ENCODE results near the gene PEPD. TPM values are rescaled to one million over a fixed set of nuclear protein-coding genes. Genes with fewer than 3 reads are reported as not detected.

Gene PEPD
- total and polyA plus RNA-seq, 10 of the 15 experiments (the other 5 are each of a cell fraction or from before 2014, with no cell fraction given), result 1.4 to 52.0 (median 20.2) TPM

DNA sequence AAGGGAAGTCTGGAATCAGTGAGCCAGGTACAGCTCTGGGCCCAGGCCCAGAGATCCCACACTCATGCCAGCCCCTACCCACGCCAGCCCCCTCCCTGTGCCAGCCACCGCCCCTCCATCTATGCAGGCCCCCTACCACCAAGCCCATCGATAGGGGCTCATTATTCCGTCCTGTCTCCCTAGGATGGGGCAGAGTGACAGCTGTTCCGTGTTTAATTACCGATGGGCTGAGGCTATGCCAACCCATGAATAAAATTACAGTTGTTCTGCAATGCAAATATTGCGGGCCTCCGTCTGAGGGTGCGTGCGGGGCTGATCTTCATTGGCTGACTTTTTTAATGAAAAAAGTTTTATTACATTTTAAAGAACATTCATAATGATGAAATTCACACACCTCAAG is 35.6 kb upstream of the PEPD start:
- in situ Hi-C loops (cut with MboI) (no loop called here), intact Hi-C loops (cut with micrococcal nuclease; ENCODE audit: unreplicated experiment) (no loop called here)
- ChIA-PET SMC1A (ENCODE audit: uncharacterized antibody, unreplicated experiment) (no interaction called here), RAD21 (ENCODE audit: unreplicated experiment) (no interaction called here), CTCF (no interaction called here), POLR2A (no interaction called here)
- Histone ChIP-seq H3K79me2 (ENCODE audit: control insufficient read depth, insufficient read depth, low read length) (no peaks in the 10 kb centered on the region), H3K27me3 (replicated peaks in 1 of 2; ENCODE audit: control insufficient read depth in 2 of 2, insufficient read depth in 2 of 2, low read length in 1 of 2) (no peaks in the 10 kb centered on the region), H3K9me3 (replicated peaks; ENCODE audit: control insufficient read depth, insufficient read depth, low read length) (no peaks in the 10 kb centered on the region), H4K20me1 (ENCODE audit: control insufficient read depth, insufficient read depth) (no peaks in the 10 kb centered on the region), H3K36me3 (ENCODE audit: control insufficient read depth in 2 of 2, insufficient read depth in 2 of 2, low read length in 1 of 2) (no peaks in the 10 kb centered on the region), H3K4me2 (ENCODE audit: control insufficient read depth, insufficient read depth) (no peak overlapping the region), H3K4me1 (ENCODE audit: control insufficient read depth, insufficient read depth, low read length) (no peaks in the 10 kb centered on the region), H3K4me3 (no peak overlapping the region), H3K27ac (ENCODE audit: control insufficient read depth, insufficient read depth) (no peak overlapping the region), H3K9ac (ENCODE audit: control insufficient read depth, insufficient read depth, low read length) (no peak overlapping the region), H2AFZ (ENCODE audit: control insufficient read depth, low read depth, low read length) (no peak overlapping the region)
- no peak for TF ChIP-seq POLR2A (IDR thresholded peaks at IDR 0.05; ENCODE audit: low read depth, low read length)
- TF ChIP-seq, protein P1, sequence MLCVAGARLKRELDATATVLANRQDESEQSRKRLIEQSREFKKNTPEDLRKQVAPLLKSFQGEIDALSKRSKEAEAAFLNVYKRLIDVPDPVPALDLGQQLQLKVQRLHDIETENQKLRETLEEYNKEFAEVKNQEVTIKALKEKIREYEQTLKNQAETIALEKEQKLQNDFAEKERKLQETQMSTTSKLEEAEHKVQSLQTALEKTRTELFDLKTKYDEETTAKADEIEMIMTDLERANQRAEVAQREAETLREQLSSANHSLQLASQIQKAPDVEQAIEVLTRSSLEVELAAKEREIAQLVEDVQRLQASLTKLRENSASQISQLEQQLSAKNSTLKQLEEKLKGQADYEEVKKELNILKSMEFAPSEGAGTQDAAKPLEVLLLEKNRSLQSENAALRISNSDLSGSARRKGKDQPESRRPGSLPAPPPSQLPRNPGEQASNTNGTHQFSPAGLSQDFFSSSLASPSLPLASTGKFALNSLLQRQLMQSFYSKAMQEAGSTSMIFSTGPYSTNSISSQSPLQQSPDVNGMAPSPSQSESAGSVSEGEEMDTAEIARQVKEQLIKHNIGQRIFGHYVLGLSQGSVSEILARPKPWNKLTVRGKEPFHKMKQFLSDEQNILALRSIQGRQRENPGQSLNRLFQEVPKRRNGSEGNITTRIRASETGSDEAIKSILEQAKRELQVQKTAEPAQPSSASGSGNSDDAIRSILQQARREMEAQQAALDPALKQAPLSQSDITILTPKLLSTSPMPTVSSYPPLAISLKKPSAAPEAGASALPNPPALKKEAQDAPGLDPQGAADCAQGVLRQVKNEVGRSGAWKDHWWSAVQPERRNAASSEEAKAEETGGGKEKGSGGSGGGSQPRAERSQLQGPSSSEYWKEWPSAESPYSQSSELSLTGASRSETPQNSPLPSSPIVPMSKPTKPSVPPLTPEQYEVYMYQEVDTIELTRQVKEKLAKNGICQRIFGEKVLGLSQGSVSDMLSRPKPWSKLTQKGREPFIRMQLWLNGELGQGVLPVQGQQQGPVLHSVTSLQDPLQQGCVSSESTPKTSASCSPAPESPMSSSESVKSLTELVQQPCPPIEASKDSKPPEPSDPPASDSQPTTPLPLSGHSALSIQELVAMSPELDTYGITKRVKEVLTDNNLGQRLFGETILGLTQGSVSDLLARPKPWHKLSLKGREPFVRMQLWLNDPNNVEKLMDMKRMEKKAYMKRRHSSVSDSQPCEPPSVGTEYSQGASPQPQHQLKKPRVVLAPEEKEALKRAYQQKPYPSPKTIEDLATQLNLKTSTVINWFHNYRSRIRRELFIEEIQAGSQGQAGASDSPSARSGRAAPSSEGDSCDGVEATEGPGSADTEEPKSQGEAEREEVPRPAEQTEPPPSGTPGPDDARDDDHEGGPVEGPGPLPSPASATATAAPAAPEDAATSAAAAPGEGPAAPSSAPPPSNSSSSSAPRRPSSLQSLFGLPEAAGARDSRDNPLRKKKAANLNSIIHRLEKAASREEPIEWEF (IDR thresholded peaks at IDR 0.05; ENCODE audit: insufficient replicate concordance, low read depth, low read length), result no peak
- TF ChIP-seq, protein P2, sequence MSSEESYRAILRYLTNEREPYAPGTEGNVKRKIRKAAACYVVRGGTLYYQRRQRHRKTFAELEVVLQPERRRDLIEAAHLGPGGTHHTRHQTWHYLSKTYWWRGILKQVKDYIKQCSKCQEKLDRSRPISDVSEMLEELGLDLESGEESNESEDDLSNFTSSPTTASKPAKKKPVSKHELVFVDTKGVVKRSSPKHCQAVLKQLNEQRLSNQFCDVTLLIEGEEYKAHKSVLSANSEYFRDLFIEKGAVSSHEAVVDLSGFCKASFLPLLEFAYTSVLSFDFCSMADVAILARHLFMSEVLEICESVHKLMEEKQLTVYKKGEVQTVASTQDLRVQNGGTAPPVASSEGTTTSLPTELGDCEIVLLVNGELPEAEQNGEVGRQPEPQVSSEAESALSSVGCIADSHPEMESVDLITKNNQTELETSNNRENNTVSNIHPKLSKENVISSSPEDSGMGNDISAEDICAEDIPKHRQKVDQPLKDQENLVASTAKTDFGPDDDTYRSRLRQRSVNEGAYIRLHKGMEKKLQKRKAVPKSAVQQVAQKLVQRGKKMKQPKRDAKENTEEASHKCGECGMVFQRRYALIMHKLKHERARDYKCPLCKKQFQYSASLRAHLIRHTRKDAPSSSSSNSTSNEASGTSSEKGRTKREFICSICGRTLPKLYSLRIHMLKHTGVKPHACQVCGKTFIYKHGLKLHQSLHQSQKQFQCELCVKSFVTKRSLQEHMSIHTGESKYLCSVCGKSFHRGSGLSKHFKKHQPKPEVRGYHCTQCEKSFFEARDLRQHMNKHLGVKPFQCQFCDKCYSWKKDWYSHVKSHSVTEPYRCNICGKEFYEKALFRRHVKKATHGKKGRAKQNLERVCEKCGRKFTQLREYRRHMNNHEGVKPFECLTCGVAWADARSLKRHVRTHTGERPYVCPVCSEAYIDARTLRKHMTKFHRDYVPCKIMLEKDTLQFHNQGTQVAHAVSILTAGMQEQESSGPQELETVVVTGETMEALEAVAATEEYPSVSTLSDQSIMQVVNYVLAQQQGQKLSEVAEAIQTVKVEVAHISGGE (CRISPR knock-in tag; IDR thresholded peaks at IDR 0.05), result no peak
- no peak for TF ChIP-seq SMAD1 (IDR thresholded peaks at IDR 0.05; ENCODE audit: low read depth, partially characterized antibody)
- TF ChIP-seq IKZF2 (IDR thresholded peaks at IDR 0.05), result no peak
- TF ChIP-seq ETV6 (conservative IDR thresholded peaks at IDR 0.05 in 1 of 2, IDR thresholded peaks at IDR 0.05 in 1 of 2; ENCODE audit: borderline replicate concordance in 1 of 2, low read depth in 1 of 2), result no peak
- TF ChIP-seq, protein P3, sequence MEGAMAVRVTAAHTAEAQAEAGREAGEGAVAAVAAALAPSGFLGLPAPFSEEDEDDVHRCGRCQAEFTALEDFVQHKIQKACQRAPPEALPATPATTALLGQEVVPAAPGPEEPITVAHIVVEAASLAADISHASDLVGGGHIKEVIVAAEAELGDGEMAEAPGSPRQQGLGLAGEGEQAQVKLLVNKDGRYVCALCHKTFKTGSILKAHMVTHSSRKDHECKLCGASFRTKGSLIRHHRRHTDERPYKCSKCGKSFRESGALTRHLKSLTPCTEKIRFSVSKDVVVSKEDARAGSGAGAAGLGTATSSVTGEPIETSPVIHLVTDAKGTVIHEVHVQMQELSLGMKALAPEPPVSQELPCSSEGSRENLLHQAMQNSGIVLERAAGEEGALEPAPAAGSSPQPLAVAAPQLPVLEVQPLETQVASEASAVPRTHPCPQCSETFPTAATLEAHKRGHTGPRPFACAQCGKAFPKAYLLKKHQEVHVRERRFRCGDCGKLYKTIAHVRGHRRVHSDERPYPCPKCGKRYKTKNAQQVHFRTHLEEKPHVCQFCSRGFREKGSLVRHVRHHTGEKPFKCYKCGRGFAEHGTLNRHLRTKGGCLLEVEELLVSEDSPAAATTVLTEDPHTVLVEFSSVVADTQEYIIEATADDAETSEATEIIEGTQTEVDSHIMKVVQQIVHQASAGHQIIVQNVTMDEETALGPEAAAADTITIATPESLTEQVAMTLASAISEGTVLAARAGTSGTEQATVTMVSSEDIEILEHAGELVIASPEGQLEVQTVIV (IDR thresholded peaks at IDR 0.05; ENCODE audit: borderline replicate concordance, partially characterized antibody), result no peak
- no peak for TF ChIP-seq BACH1 (IDR thresholded peaks at IDR 0.05; ENCODE audit: borderline replicate concordance)
- TF ChIP-seq ZZZ3 (IDR thresholded peaks at IDR 0.05; ENCODE audit: control insufficient read depth, insufficient read length, low read depth), result no peak
- no peak for TF ChIP-seq YY1 (IDR thresholded peaks at IDR 0.05; ENCODE audit: low read depth, low read length)
- TF ChIP-seq, protein P4, sequence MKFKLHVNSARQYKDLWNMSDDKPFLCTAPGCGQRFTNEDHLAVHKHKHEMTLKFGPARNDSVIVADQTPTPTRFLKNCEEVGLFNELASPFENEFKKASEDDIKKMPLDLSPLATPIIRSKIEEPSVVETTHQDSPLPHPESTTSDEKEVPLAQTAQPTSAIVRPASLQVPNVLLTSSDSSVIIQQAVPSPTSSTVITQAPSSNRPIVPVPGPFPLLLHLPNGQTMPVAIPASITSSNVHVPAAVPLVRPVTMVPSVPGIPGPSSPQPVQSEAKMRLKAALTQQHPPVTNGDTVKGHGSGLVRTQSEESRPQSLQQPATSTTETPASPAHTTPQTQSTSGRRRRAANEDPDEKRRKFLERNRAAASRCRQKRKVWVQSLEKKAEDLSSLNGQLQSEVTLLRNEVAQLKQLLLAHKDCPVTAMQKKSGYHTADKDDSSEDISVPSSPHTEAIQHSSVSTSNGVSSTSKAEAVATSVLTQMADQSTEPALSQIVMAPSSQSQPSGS (IDR thresholded peaks at IDR 0.05; ENCODE audit: low read length), result no peak
- no peak for FAIRE-seq
- no TSS peak for BruUV-seq (replicated peaks)
- WGBS (ENCODE audit: insufficient coverage, insufficient replicate concordance, low lambda C conversion rate, missing lambda C conversion rate), result 35% methylated on average over 9 of the region's 10 CpGs
- no peak for DNase-seq (ENCODE audit: low read depth, low spot score)
- ATAC-seq, result no peak
